ENCODE measurements around the gene UBE2I. TPM values are rescaled to one million over a fixed set of nuclear protein-coding genes. Genes with fewer than 3 reads are reported as not detected.
"Not testable (repeated sequence)": the region's sequence is repeated elsewhere in the genome, so short reads cannot be mapped to it uniquely, and the experiment has no call there.

UBE2I gene
- polyA plus RNA-seq, 1 donor from 2014 or later = 165 TPM

GRCh38 chr16:1283996-1284616, 25.3 kb upstream of the UBE2I start:
- peaks cover 0 to 7% (median 3%) of the 10 kb centered on the region in 3 donors for H3K4me1 Mint-ChIP-seq
- H3K4me3 Mint-ChIP-seq = no peak overlapping the region
- no peaks in the 10 kb centered on the region for H3K9me3 Mint-ChIP-seq
- no peak overlapping the region for H3K27ac Mint-ChIP-seq
- peaks cover 16% of the 10 kb centered on the region for H3K27me3 Mint-ChIP-seq
- H3K36me3 Mint-ChIP-seq = no peaks in the 10 kb centered on the region

- Mint-ChIP-seq H3K36me3 (no peaks in the 10 kb centered on the region), H3K27ac (no peak overlapping the region), H3K4me3 (no peak overlapping the region), H3K27me3 (peaks cover 31% of the 10 kb centered on the region), H3K9me3 (no peaks in the 10 kb centered on the region), H3K4me1 (peaks cover 0 to 8% (median 4%) of the 10 kb centered on the region in 3 donors)
Measured at GRCh38 chr16:1285669-1286512, 23.5 kb upstream of the UBE2I start.

GRCh38 chr16:1286513-1287094, 22.8 kb upstream of the UBE2I start:
- Mint-ChIP-seq H3K4me1 (peaks cover 0 to 8% (median 4%) of the 10 kb centered on the region in 3 donors), H3K27me3 (peaks cover 37% of the 10 kb centered on the region), H3K27ac (no peak overlapping the region), H3K36me3 (no peaks in the 10 kb centered on the region), H3K9me3 (no peaks in the 10 kb centered on the region), H3K4me3 (no peak overlapping the region)

GRCh38 chr16:1287982-1288670, 21.3 kb upstream of the UBE2I start:
- peaks cover 41% of the 10 kb centered on the region for H3K27me3 Mint-ChIP-seq
- no peaks in the 10 kb centered on the region for H3K36me3 Mint-ChIP-seq
- H3K9me3 Mint-ChIP-seq = no peaks in the 10 kb centered on the region

GRCh38 chr16:1288813-1289476, 20.5 kb upstream of the UBE2I start:
- peak overlapping the region in 1 of 4 donors; percentile 47 for H3K4me3 Mint-ChIP-seq
- no peaks in the 10 kb centered on the region for H3K36me3 Mint-ChIP-seq
- peaks cover 2 to 8% (median 4%) of the 10 kb centered on the region in 3 donors for H3K4me1 Mint-ChIP-seq
- H3K27me3 Mint-ChIP-seq = peaks cover 38% of the 10 kb centered on the region
- no peaks in the 10 kb centered on the region for H3K9me3 Mint-ChIP-seq
- peak overlapping the region in 1 of 3 donors; percentile 57 for H3K27ac Mint-ChIP-seq

More at GRCh38 chr16:1287982-1288670, 21.3 kb upstream of the UBE2I start:
- Mint-ChIP-seq H3K4me3 (no peak overlapping the region), H3K27ac (no peak overlapping the region), H3K4me1 (peaks cover 0 to 5% (median 2%) of the 10 kb centered on the region in 3 donors)

- Mint-ChIP-seq H3K36me3 (peaks cover 1% of the 10 kb centered on the region), H3K9me3 (no peaks in the 10 kb centered on the region), H3K4me3 (peak overlapping the region in 2 of 4 donors; percentile 39 to 71), H3K27ac (no peak overlapping the region), H3K4me1 (peaks cover 7 to 10% (median 9%) of the 10 kb centered on the region in 3 donors), H3K27me3 (peaks cover 42% of the 10 kb centered on the region)
Measured at GRCh38 chr16:1289477-1289866, 20.0 kb upstream of the UBE2I start.

- H3K27me3 Mint-ChIP-seq = peaks cover 42% of the 10 kb centered on the region
- H3K4me1 Mint-ChIP-seq = peaks cover 8 to 10% (median 10%) of the 10 kb centered on the region in 3 donors
- H3K9me3 Mint-ChIP-seq = no peaks in the 10 kb centered on the region
- peaks cover 1% of the 10 kb centered on the region for H3K36me3 Mint-ChIP-seq
- peak overlapping the region in 1 of 3 donors; percentile 16 for H3K27ac Mint-ChIP-seq
- peak overlapping the region in 1 of 4 donors; percentile 28 for H3K4me3 Mint-ChIP-seq
Measured at GRCh38 chr16:1290063-1290501, 19.4 kb upstream of the UBE2I start.

GRCh38 chr16:1290860-1291575, 18.4 kb upstream of the UBE2I start:
- Mint-ChIP-seq H3K4me1 (peaks cover 8 to 14% (median 12%) of the 10 kb centered on the region in 3 donors), H3K36me3 (peaks cover 1% of the 10 kb centered on the region), H3K9me3 (no peaks in the 10 kb centered on the region), H3K27ac (no peak overlapping the region), H3K4me3 (peak overlapping the region in 1 of 4 donors; percentile 55), H3K27me3 (peaks cover 47% of the 10 kb centered on the region)

GRCh38 chr16:1291576-1291974, 17.9 kb upstream of the UBE2I start:
- no peaks in the 10 kb centered on the region for H3K9me3 Mint-ChIP-seq
- peaks cover 8 to 17% (median 12%) of the 10 kb centered on the region in 3 donors for H3K4me1 Mint-ChIP-seq
- H3K27ac Mint-ChIP-seq = no peak overlapping the region
- H3K36me3 Mint-ChIP-seq = peaks cover 1% of the 10 kb centered on the region
- H3K27me3 Mint-ChIP-seq = peaks cover 47% of the 10 kb centered on the region
- peak overlapping the region in 1 of 4 donors; percentile 83 for H3K4me3 Mint-ChIP-seq

GRCh38 chr16:1292208-1292607, 17.2 kb upstream of the UBE2I start:
- not testable (repeated sequence) for H3K36me3 Mint-ChIP-seq, H3K27ac Mint-ChIP-seq, H3K4me3 Mint-ChIP-seq, H3K9me3 Mint-ChIP-seq
- Mint-ChIP-seq H3K4me1 (peaks cover 8 to 22% (median 17%) of the 10 kb centered on the region in 3 donors), H3K27me3 (peaks cover 47% of the 10 kb centered on the region)

GRCh38 chr16:1292808-1293207, 16.6 kb upstream of the UBE2I start:
- not testable (repeated sequence) for H3K4me3 Mint-ChIP-seq, H3K9me3 Mint-ChIP-seq
- H3K27me3 Mint-ChIP-seq = peaks cover 44% of the 10 kb centered on the region

GRCh38 chr16:1293921-1294656, 15.3 kb upstream of the UBE2I start:
- H3K27me3 Mint-ChIP-seq = peaks cover 35% of the 10 kb centered on the region
- no peaks in the 10 kb centered on the region for H3K9me3 Mint-ChIP-seq
- peaks cover 1% of the 10 kb centered on the region for H3K36me3 Mint-ChIP-seq
- H3K27ac Mint-ChIP-seq = peak overlapping the region in 2 of 3 donors; percentile 23 to 46
- peak overlapping the region in 1 of 4 donors; percentile 79 for H3K4me3 Mint-ChIP-seq
- peaks cover 8 to 19% (median 17%) of the 10 kb centered on the region in 3 donors for H3K4me1 Mint-ChIP-seq

More at GRCh38 chr16:1292808-1293207, 16.6 kb upstream of the UBE2I start:
- H3K36me3 Mint-ChIP-seq, H3K27ac Mint-ChIP-seq: not testable (repeated sequence)
- H3K4me1 Mint-ChIP-seq = peaks cover 8 to 20% (median 18%) of the 10 kb centered on the region in 3 donors

- H3K4me3 Mint-ChIP-seq = peak overlapping the region in 1 of 4 donors; percentile 70
- peaks cover 22% of the 10 kb centered on the region for H3K27me3 Mint-ChIP-seq
- peaks cover 8 to 17% (median 16%) of the 10 kb centered on the region in 3 donors for H3K4me1 Mint-ChIP-seq
- H3K27ac Mint-ChIP-seq = peak overlapping the region in 1 of 3 donors; percentile 73
- H3K9me3 Mint-ChIP-seq = no peaks in the 10 kb centered on the region
- H3K36me3 Mint-ChIP-seq = peaks cover 1% of the 10 kb centered on the region
Measured at GRCh38 chr16:1295465-1295864, 14.0 kb upstream of the UBE2I start.

All from IgD-negative memory B cell (primary cell).